Naive thymus-derived CD4-positive, alpha-beta T cell (primary cell): ENCODE data around the gene PSMD2. TPM values are rescaled to one million over a fixed set of nuclear protein-coding genes. Genes with fewer than 3 reads are reported as not detected.

ENCODE experiments used
- ATAC-seq: fragments of 150-1000 bp; cut with Tn5 transposase; 2 replicates; pipeline ENCODE4 v1.10.0; 2021; ENCODE audit warnings: mild to moderate bottlenecking, moderate library complexity
- CTCF ChIA-PET: fragments of 350-600 bp; sonication (Branson Sonifier 250); formaldehyde crosslinking; loops from one replicate; lab custom pipeline; 2021; ENCODE audit warnings: antibody characterized with exemption; lab: Charles Lee
- POLR2A ChIA-PET: fragments of 350-600 bp; sonication (Branson Sonifier 250); formaldehyde crosslinking; loops from one replicate; lab custom pipeline; 2021; ENCODE audit warnings: antibody characterized with exemption, inconsistent platforms; lab: Charles Lee
- DNase-seq, 9 donors: peaks; one replicate each; pipeline versions ENCODE4 v3.0.0 to v3.0.0-alpha.2; 2020 to 2022; ENCODE audit warnings: mixed read lengths in 1 of 9
- H3K27ac ChIP-seq: one replicate; pipeline ENCODE4 v1.7.0; 2013; ENCODE audit warnings: mild to moderate bottlenecking, low read depth, low read length, moderate library complexity
- H3K27me3 ChIP-seq, 2 donors: one replicate each; pipeline ENCODE4 v1.7.0; 2013; ENCODE audit warnings: low read length in 2 of 2, mild to moderate bottlenecking in 2 of 2, moderate library complexity in 2 of 2; ENCODE audit not compliant: control insufficient read depth in 2 of 2, insufficient read depth in 2 of 2
- H3K36me3 ChIP-seq, 3 experiments: 1 replicate in 2 of 3; 2 replicates in 1 of 3; pipeline ENCODE4 v1.7.0; 2013; ENCODE audit warnings: low read length in 3 of 3, mild to moderate bottlenecking in 3 of 3, moderate library complexity in 1 of 3; ENCODE audit not compliant: insufficient read depth in 3 of 3, control insufficient read depth in 2 of 3
- H3K4me1 ChIP-seq, 2 donors: one replicate each; pipeline ENCODE4 v1.7.0; 2013; ENCODE audit warnings: low read length in 2 of 2, mild to moderate bottlenecking in 2 of 2, moderate library complexity in 1 of 2; ENCODE audit not compliant: control insufficient read depth in 2 of 2, insufficient read depth in 2 of 2
- H3K4me3 ChIP-seq: 2 replicates; pipeline ENCODE4 v1.7.0; 2013; ENCODE audit warnings: mild to moderate bottlenecking, low read length
- H3K9me3 ChIP-seq, 3 experiments: 1 replicate in 2 of 3; 2 replicates in 1 of 3; pipeline ENCODE4 v1.7.0; 2013; ENCODE audit warnings: low read length in 3 of 3; ENCODE audit not compliant: control insufficient read depth in 2 of 3
- H3K27ac Mint-ChIP-seq, 9 donors: one replicate each; pipeline ENCODE4 v1.8.0; 2020 to 2022; ENCODE audit warnings: mixed read lengths in 9 of 9, mild to moderate bottlenecking in 8 of 9, moderate library complexity in 5 of 9, inconsistent platforms in 2 of 9
- H3K27me3 Mint-ChIP-seq, 5 donors: one replicate each; pipeline ENCODE4 v1.8.0; 2021 to 2022; ENCODE audit warnings: mixed read lengths in 5 of 5, mild to moderate bottlenecking in 1 of 5
- H3K36me3 Mint-ChIP-seq, 5 donors: one replicate each; pipeline ENCODE4 v1.8.0; 2020 to 2022; ENCODE audit warnings: mixed read lengths in 5 of 5, mild to moderate bottlenecking in 3 of 5, inconsistent platforms in 1 of 5
- H3K4me1 Mint-ChIP-seq, 7 donors: one replicate each; pipeline ENCODE4 v1.8.0; 2020 to 2022; ENCODE audit warnings: mixed read lengths in 7 of 7, mild to moderate bottlenecking in 3 of 7, inconsistent platforms in 1 of 7
- H3K4me3 Mint-ChIP-seq, 10 donors: one replicate each; pipeline ENCODE4 v1.8.0; 2020 to 2022; ENCODE audit warnings: mild to moderate bottlenecking in 10 of 10, mixed read lengths in 10 of 10, moderate library complexity in 6 of 10, inconsistent platforms in 2 of 10
- H3K9me3 Mint-ChIP-seq, 11 donors: one replicate each; pipeline ENCODE4 v1.8.0; 2020 to 2022; ENCODE audit warnings: mixed read lengths in 11 of 11, mild to moderate bottlenecking in 4 of 11, inconsistent platforms in 1 of 11, moderate library complexity in 1 of 11
- intact Hi-C, 2 donors: fragments of 100-400 bp; cut with micrococcal nuclease; formaldehyde crosslinking; loops; one replicate each; pipeline ENCODE4 v1.15.1; 2023
- polyA plus RNA-seq, 2 donors: library from polyadenylated mRNA; unstranded; fragments of 300-500 nt; fragmentation: Illumina TruSeq; gene quantifications; one replicate each; pipeline ENCODE4 v1.2.3, GENCODE V29; 2021
- total RNA-seq, 6 experiments: library from RNA in 5 of 6; stranded (reverse) in 5 of 6; gene quantifications; 1 replicate in 5 of 6; 2 replicates in 1 of 6; pipeline ENCODE4 v1.2.3 and lab custom pipeline; 2021 to 2026

Gene PSMD2
- total and polyA plus RNA-seq, 7 experiments from 2014 or later: 139 to 204 (median 150) TPM

- ChIA-PET CTCF (no interaction called here), POLR2A (no interaction called here)
- Histone ChIP-seq H3K4me3 (no peak overlapping the region), H3K27ac (no peak overlapping the region), H3K4me1 (no peaks in the 10 kb centered on the region), H3K27me3 (no peaks in the 10 kb centered on the region), H3K36me3 (peaks cover 0 to 24% (median 0%) of the 10 kb centered on the region in 3 experiments), H3K9me3 (no peaks in the 10 kb centered on the region)
- peaks cover 0 to 8% (median 0%) of the 10 kb centered on the region in 5 donors for H3K36me3 Mint-ChIP-seq
- ATAC-seq (no peak), DNase-seq (no peak)
- H3K4me1 Mint-ChIP-seq: peaks cover 0 to 19% (median 4%) of the 10 kb centered on the region in 7 donors
- intact Hi-C loops: no loop called here
- H3K4me3 Mint-ChIP-seq: no peak overlapping the region
- no peaks in the 10 kb centered on the region for H3K9me3 Mint-ChIP-seq
- H3K27ac Mint-ChIP-seq: no peak overlapping the region
- H3K27me3 Mint-ChIP-seq: no peaks in the 10 kb centered on the region
These were observed 44.3 kb downstream of the PSMD2 start for GRCh38 chr3:184343200-184343876.

GRCh38 chr3:184344579-184345316 is 45.7 kb downstream of the PSMD2 start:
- H3K27me3 ChIP-seq: no peaks in the 10 kb centered on the region
- ATAC-seq: no peak
- peaks cover 0 to 8% (median 0%) of the 10 kb centered on the region in 5 donors for H3K36me3 Mint-ChIP-seq
- no peak overlapping the region for H3K4me3 Mint-ChIP-seq
- ChIA-PET CTCF (no interaction called here), POLR2A (no interaction called here)
- H3K4me1 Mint-ChIP-seq: peaks cover 0 to 14% (median 4%) of the 10 kb centered on the region in 7 donors
- H3K9me3 ChIP-seq: no peaks in the 10 kb centered on the region
- no peak for DNase-seq
- H3K27ac Mint-ChIP-seq: no peak overlapping the region
- no peaks in the 10 kb centered on the region for H3K9me3 Mint-ChIP-seq
- no peak overlapping the region for H3K4me3 ChIP-seq
- intact Hi-C loops: no loop called here
- H3K4me1 ChIP-seq: no peaks in the 10 kb centered on the region
- H3K27ac ChIP-seq: no peak overlapping the region
- H3K27me3 Mint-ChIP-seq: no peaks in the 10 kb centered on the region
- peaks cover 0 to 24% (median 0%) of the 10 kb centered on the region in 3 experiments for H3K36me3 ChIP-seq

GRCh38 chr3:184345317-184346144 is 46.5 kb downstream of the PSMD2 start:
- ChIA-PET POLR2A (interaction anchor here (0.5 kb wide), 1 partner anchor 200 kb away, joined by 3 read pairs; no protein-coding TSS in a partner anchor), CTCF (no interaction called here)
- peaks cover 0 to 24% (median 0%) of the 10 kb centered on the region in 3 experiments for H3K36me3 ChIP-seq
- Mint-ChIP-seq H3K27me3 (no peaks in the 10 kb centered on the region), H3K4me3 (no peak overlapping the region), H3K36me3 (peaks cover 0 to 8% (median 0%) of the 10 kb centered on the region in 5 donors), H3K27ac (no peak overlapping the region), H3K4me1 (peaks cover 0 to 14% (median 4%) of the 10 kb centered on the region in 7 donors), H3K9me3 (no peaks in the 10 kb centered on the region)
- no peak overlapping the region for H3K4me3 ChIP-seq
- no peaks in the 10 kb centered on the region for H3K27me3 ChIP-seq
- no peaks in the 10 kb centered on the region for H3K4me1 ChIP-seq
- DNase-seq (no peak), ATAC-seq (peak; percentile 71)
- no peak overlapping the region for H3K27ac ChIP-seq
- no peaks in the 10 kb centered on the region for H3K9me3 ChIP-seq
- intact Hi-C loops: no loop called here

- peaks cover 0 to 24% (median 0%) of the 10 kb centered on the region in 3 experiments for H3K36me3 ChIP-seq
These were observed 47.6 kb downstream of the PSMD2 start for GRCh38 chr3:184346480-184347190.

GRCh38 chr3:184347321-184348056 is 48.4 kb downstream of the PSMD2 start:
- Histone ChIP-seq H3K27me3 (no peaks in the 10 kb centered on the region), H3K4me1 (no peaks in the 10 kb centered on the region), H3K4me3 (no peak overlapping the region), H3K27ac (no peak overlapping the region), H3K9me3 (no peaks in the 10 kb centered on the region), H3K36me3 (peaks cover 0 to 19% (median 0%) of the 10 kb centered on the region in 3 experiments)
- H3K36me3 Mint-ChIP-seq: peaks cover 0 to 8% (median 0%) of the 10 kb centered on the region in 5 donors
- peaks cover 0 to 5% (median 0%) of the 10 kb centered on the region in 7 donors for H3K4me1 Mint-ChIP-seq
- intact Hi-C loops: no loop called here
- peak overlapping the region in 1 of 9 donors; percentile 36 for H3K27ac Mint-ChIP-seq
- ChIA-PET POLR2A (no interaction called here), CTCF (interaction anchor here (1.5 kb wide), 1 partner anchor 167 kb away, joined by 5 read pairs; no protein-coding TSS in a partner anchor)
- no peak for ATAC-seq
- no peaks in the 10 kb centered on the region for H3K27me3 Mint-ChIP-seq
- H3K9me3 Mint-ChIP-seq: no peaks in the 10 kb centered on the region
- no peak overlapping the region for H3K4me3 Mint-ChIP-seq
- no peak for DNase-seq

More at GRCh38 chr3:184346480-184347190, 47.6 kb downstream of the PSMD2 start:
- POLR2A ChIA-PET: no interaction called here
- H3K27me3 Mint-ChIP-seq: no peaks in the 10 kb centered on the region
- intact Hi-C loops: no loop called here
- no peaks in the 10 kb centered on the region for H3K9me3 Mint-ChIP-seq
- no peaks in the 10 kb centered on the region for H3K4me1 ChIP-seq
- H3K27ac Mint-ChIP-seq: no peak overlapping the region
- CTCF ChIA-PET: no interaction called here
- no peaks in the 10 kb centered on the region for H3K9me3 ChIP-seq
- H3K36me3 Mint-ChIP-seq: peaks cover 0 to 8% (median 0%) of the 10 kb centered on the region in 5 donors
- H3K27me3 ChIP-seq: no peaks in the 10 kb centered on the region
- DNase-seq: no peak
- peaks cover 0 to 5% (median 0%) of the 10 kb centered on the region in 7 donors for H3K4me1 Mint-ChIP-seq
- H3K4me3 Mint-ChIP-seq: no peak overlapping the region
- ATAC-seq: no peak
- no peak overlapping the region for H3K4me3 ChIP-seq
- no peak overlapping the region for H3K27ac ChIP-seq
